ENCODE measurements around the gene HAGH. TPM values are rescaled to one million over a fixed set of nuclear protein-coding genes. Genes with fewer than 3 reads are reported as not detected.
A peak's percentile ranks its signal among the peaks of the same experiment; 100 is the strongest.

HAGH gene
- total RNA-seq, 6 experiments from 2014 or later: 77.9 to 161 (median 143) TPM

GRCh38 chr16:1778200-1779179 lies 48.1 kb downstream of the HAGH start:
- TF ChIP-seq POLR2A (IDR thresholded peaks at IDR 0.05): no peak
- no peak for TF ChIP-seq CTCF (IDR thresholded peaks at IDR 0.05)
- Histone ChIP-seq H3K27me3 (no peaks in the 10 kb centered on the region), H3K4me3 (no peak overlapping the region), H3K36me3 (peaks cover 0 to 22% (median 4%) of the 10 kb centered on the region in 4 donors), H3K4me1 (peaks cover 0 to 41% (median 17%) of the 10 kb centered on the region in 4 donors), H3K9me3 (no peaks in the 10 kb centered on the region), H3K27ac (no peak overlapping the region)
- ATAC-seq: no peak
- WGBS (ENCODE audit: insufficient coverage, low coverage, low lambda C conversion rate, missing lambda C conversion rate): 65% methylated on average over 3 of the region's 34 CpGs
- peak in 2 of 3 donors; percentile 51 to 54 for DNase-seq
- intact Hi-C loops (cut with DNase I): loop anchor here in 1 of 2 donors (5.0 kb wide), 1 partner anchor 44 kb away; no protein-coding TSS in a partner anchor

GRCh38 chr16:1777375-1778199 lies 49.0 kb downstream of the HAGH start:
- 77% methylated on average over 13 of the region's 36 CpGs for WGBS (ENCODE audit: insufficient coverage, low coverage, low lambda C conversion rate, missing lambda C conversion rate)
- no peak overlapping the region for H3K27ac ChIP-seq
- H3K36me3 ChIP-seq: peaks cover 0 to 22% (median 4%) of the 10 kb centered on the region in 4 donors
- no peaks in the 10 kb centered on the region for H3K9me3 ChIP-seq
- intact Hi-C loops (cut with DNase I): loop anchor here in 1 of 2 donors (5.0 kb wide), 1 partner anchor 45 kb away; no protein-coding TSS in a partner anchor
- H3K4me1 ChIP-seq: peaks cover 0 to 41% (median 17%) of the 10 kb centered on the region in 4 donors
- ATAC-seq: no peak
- peak in 2 of 3 donors; percentile 53 for DNase-seq
- H3K4me3 ChIP-seq: no peak overlapping the region
- TF ChIP-seq CTCF (IDR thresholded peaks at IDR 0.05) (no peak), POLR2A (IDR thresholded peaks at IDR 0.05) (peak; percentile 2)
- no peaks in the 10 kb centered on the region for H3K27me3 ChIP-seq

GRCh38 chr16:1776991-1777374 lies 49.6 kb downstream of the HAGH start:
- peak in 2 of 3 donors; percentile 33 to 58 for DNase-seq
- Histone ChIP-seq H3K4me1 (peaks cover 0 to 41% (median 17%) of the 10 kb centered on the region in 4 donors), H3K4me3 (no peak overlapping the region), H3K9me3 (no peaks in the 10 kb centered on the region), H3K27ac (no peak overlapping the region), H3K27me3 (no peaks in the 10 kb centered on the region), H3K36me3 (peaks cover 0 to 22% (median 4%) of the 10 kb centered on the region in 4 donors)
- intact Hi-C loops (cut with DNase I): loop anchor here in 1 of 2 donors (5.0 kb wide), 1 partner anchor 45 kb away; no protein-coding TSS in a partner anchor
- TF ChIP-seq POLR2A (IDR thresholded peaks at IDR 0.05) (no peak), CTCF (IDR thresholded peaks at IDR 0.05) (no peak)
- no peak for ATAC-seq
- WGBS (ENCODE audit: insufficient coverage, low coverage, low lambda C conversion rate, missing lambda C conversion rate): 82% methylated on average over 6 of the region's 22 CpGs

- intact Hi-C loops (cut with DNase I): loop anchor here in 1 of 2 donors (5.0 kb wide), 1 partner anchor 46 kb away; no protein-coding TSS in a partner anchor
- Histone ChIP-seq H3K9me3 (no peaks in the 10 kb centered on the region), H3K36me3 (peaks cover 0 to 22% (median 4%) of the 10 kb centered on the region in 4 donors), H3K27me3 (no peaks in the 10 kb centered on the region), H3K4me1 (peaks cover 0 to 38% (median 17%) of the 10 kb centered on the region in 4 donors), H3K27ac (no peak overlapping the region), H3K4me3 (no peak overlapping the region)
- no peak for TF ChIP-seq POLR2A (IDR thresholded peaks at IDR 0.05)
- TF ChIP-seq CTCF (IDR thresholded peaks at IDR 0.05): no peak
- WGBS (ENCODE audit: insufficient coverage, low coverage, low lambda C conversion rate, missing lambda C conversion rate): 92% methylated on average over 5 of the region's 13 CpGs
- peak in 1 of 3 donors; percentile 45 for DNase-seq
- no peak for ATAC-seq
These were observed 50.0 kb downstream of the HAGH start for GRCh38 chr16:1776672-1776955.

Measured in right lobe of liver (tissue), 6 donors.